Neural cell (in vitro differentiated cells): Measurements from ENCODE around the gene NECAB3.

Experiments used
- EZH2 ChIP-seq: fragments of 200-600, 300-800 bp; shearing (Covaris generic), sonication (generic); IDR thresholded peaks from 2 replicates; pipeline ENCODE4 v1.6.1; 2014; ENCODE audit warnings: antibody characterized with exemption, low read length, borderline replicate concordance, mild to moderate bottlenecking; ENCODE audit not compliant: insufficient read depth, poor library complexity, severe bottlenecking
- POLR2AphosphoS5 ChIP-seq: IDR thresholded peaks from 2 replicates; pipeline ENCODE4 v1.6.1; 2012
- SMC3 ChIP-seq: fragments of 450-650 bp; conservative IDR thresholded peaks from 2 replicates; pipeline ENCODE4 v1.6.1; 2014; ENCODE audit warnings: antibody characterized with exemption, mild to moderate bottlenecking, moderate library complexity; ENCODE audit not compliant: poor library complexity
- TAF1 ChIP-seq: IDR thresholded peaks from 2 replicates; pipeline ENCODE4 v1.6.1; 2012; ENCODE audit warnings: low read depth
- TF ChIP-seq, protein P1 (sequence below): fragments of 450-650 bp; IDR thresholded peaks from 2 replicates; pipeline ENCODE4 v1.5.1; 2014; ENCODE audit warnings: antibody characterized with exemption, mild to moderate bottlenecking, moderate library complexity; ENCODE audit not compliant: poor library complexity, severe bottlenecking

DNA sequence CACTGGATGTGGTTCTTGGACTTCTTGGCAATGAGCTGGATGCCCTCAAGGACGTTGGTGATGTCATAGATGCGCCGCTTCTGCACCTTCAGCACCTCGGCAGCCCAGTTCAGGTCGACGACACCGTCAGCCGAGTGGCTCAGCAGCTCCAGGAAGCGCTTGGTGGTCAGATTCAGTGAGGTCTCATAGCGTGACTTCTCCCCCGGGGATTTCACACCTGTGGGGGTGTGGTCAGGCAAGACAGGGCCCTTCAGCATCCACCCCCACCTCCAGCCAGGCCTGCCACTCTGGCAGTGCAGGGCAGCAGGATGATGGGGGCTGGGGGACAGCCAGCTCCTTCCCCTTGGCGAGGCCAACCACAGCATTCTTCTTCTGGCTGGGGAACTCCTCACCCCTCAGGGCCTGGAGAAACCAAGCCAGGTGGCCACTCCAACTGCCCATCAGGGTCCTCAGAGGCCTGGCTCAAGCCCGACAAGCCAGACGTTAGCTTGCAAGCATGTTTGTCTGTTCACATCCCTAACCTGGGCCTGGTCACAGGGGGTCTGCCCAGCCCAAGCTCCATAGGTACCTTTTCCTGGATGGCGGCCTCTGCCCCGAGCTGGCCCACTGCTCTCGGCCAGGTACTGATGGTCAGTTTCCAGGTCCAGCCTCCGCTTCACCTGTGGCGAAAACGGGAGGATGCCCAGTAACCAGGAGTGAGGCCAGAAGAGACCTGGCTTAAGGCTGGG, 5.7 kb upstream of the NECAB3 start:
- TF ChIP-seq, protein P1, sequence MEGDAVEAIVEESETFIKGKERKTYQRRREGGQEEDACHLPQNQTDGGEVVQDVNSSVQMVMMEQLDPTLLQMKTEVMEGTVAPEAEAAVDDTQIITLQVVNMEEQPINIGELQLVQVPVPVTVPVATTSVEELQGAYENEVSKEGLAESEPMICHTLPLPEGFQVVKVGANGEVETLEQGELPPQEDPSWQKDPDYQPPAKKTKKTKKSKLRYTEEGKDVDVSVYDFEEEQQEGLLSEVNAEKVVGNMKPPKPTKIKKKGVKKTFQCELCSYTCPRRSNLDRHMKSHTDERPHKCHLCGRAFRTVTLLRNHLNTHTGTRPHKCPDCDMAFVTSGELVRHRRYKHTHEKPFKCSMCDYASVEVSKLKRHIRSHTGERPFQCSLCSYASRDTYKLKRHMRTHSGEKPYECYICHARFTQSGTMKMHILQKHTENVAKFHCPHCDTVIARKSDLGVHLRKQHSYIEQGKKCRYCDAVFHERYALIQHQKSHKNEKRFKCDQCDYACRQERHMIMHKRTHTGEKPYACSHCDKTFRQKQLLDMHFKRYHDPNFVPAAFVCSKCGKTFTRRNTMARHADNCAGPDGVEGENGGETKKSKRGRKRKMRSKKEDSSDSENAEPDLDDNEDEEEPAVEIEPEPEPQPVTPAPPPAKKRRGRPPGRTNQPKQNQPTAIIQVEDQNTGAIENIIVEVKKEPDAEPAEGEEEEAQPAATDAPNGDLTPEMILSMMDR = no peak
- TF ChIP-seq TAF1 (no peak), POLR2AphosphoS5 (no peak), EZH2 (no peak), SMC3 (no peak)
